Peyer's patch (tissue), 4 donors: ENCODE results near the gene RAB37. TPM values are rescaled to one million over a fixed set of nuclear protein-coding genes. Genes with fewer than 3 reads are reported as not detected.

ENCODE experiments used
- DNase-seq, 3 donors: peaks; one replicate each; pipeline ENCODE4 v3.0.0-alpha.2; 2017 to 2019
- H3K27ac ChIP-seq, 4 donors: fragments of 200-600 bp; sonication (generic); one replicate each; pipeline ENCODE4 v1.5.1; 2016 to 2019
- H3K27me3 ChIP-seq, 2 donors: fragments of 200-600 bp; sonication (generic); one replicate each; pipeline ENCODE4 v1.5.1; 2019
- H3K36me3 ChIP-seq, 3 donors: fragments of 200-600 bp; sonication (generic); one replicate each; pipeline ENCODE4 v1.5.1; 2016 to 2019
- H3K4me1 ChIP-seq, 4 donors: fragments of 200-600 bp; sonication (generic); one replicate each; pipeline ENCODE4 v1.5.1; 2016 to 2019
- H3K4me3 ChIP-seq, 4 donors: fragments of 200-600 bp; sonication (generic); 1 replicate in 3 of 4; 2 replicates in 1 of 4; pipeline ENCODE4 v1.5.1; 2016 to 2019; ENCODE audit warnings: mild to moderate bottlenecking in 1 of 4
- H3K9me3 ChIP-seq, 4 donors: fragments of 200-600 bp; sonication (generic); one replicate each; pipeline ENCODE4 v1.5.1; 2016 to 2019; ENCODE audit warnings: mild to moderate bottlenecking in 1 of 4
- CTCF ChIP-seq, 6 experiments: fragments of 450-650 bp in 4 of 6; fragments of 200-600 bp in 2 of 6; sonication (generic) in 1 of 6; IDR thresholded peaks; one replicate each; pipeline ENCODE4 v1.5.1; 2017 to 2019; ENCODE audit warnings: antibody characterized with exemption in 6 of 6, mild to moderate bottlenecking in 3 of 6, moderate library complexity in 1 of 6
- POLR2A ChIP-seq, 2 donors: fragments of 450-650 bp; IDR thresholded peaks; one replicate each; pipeline ENCODE4 v1.5.1; 2017; ENCODE audit warnings: antibody characterized with exemption in 2 of 2, mild to moderate bottlenecking in 2 of 2, moderate library complexity in 2 of 2
- total RNA-seq, 4 donors: library from RNA; depleted of rRNA; stranded (reverse); fragments of >200 nt; gene quantifications; one replicate each; pipeline ENCODE4 v1.1.0, GENCODE V29; 2016

The RAB37 gene
- total RNA-seq, 4 donors from 2014 or later = 1.1 to 35.5 (median 4.4) TPM

- Histone ChIP-seq H3K4me3 (no peak overlapping the region), H3K36me3 (no peaks in the 10 kb centered on the region), H3K27me3 (no peaks in the 10 kb centered on the region), H3K27ac (peak overlapping the region in 2 of 4 donors; percentile 27 to 94), H3K9me3 (no peaks in the 10 kb centered on the region), H3K4me1 (peaks cover 3 to 46% (median 29%) of the 10 kb centered on the region in 4 donors)
- DNase-seq = peak in 1 of 3 donors; percentile 41
- TF ChIP-seq POLR2A (IDR thresholded peaks at IDR 0.05) (no peak), CTCF (IDR thresholded peaks at IDR 0.05) (no peak)
Measured at GRCh38 chr17:74746376-74746775, 9.3 kb downstream of the RAB37 start.

GRCh38 chr17:74746922-74747321 lies 9.9 kb downstream of the RAB37 start:
- peak overlapping the region in 2 of 4 donors; percentile 27 to 94 for H3K27ac ChIP-seq
- no peaks in the 10 kb centered on the region for H3K27me3 ChIP-seq
- no peak for DNase-seq
- no peaks in the 10 kb centered on the region for H3K9me3 ChIP-seq
- TF ChIP-seq CTCF (IDR thresholded peaks at IDR 0.05) (no peak), POLR2A (IDR thresholded peaks at IDR 0.05) (no peak)
- H3K4me3 ChIP-seq = no peak overlapping the region
- no peaks in the 10 kb centered on the region for H3K36me3 ChIP-seq
- peaks cover 3 to 46% (median 26%) of the 10 kb centered on the region in 4 donors for H3K4me1 ChIP-seq

- peak overlapping the region; percentile 67 to 99 (median 86) for H3K4me3 ChIP-seq
Measured at GRCh38 chr17:74748279-74748528, 11.1 kb downstream of the RAB37 start.

GRCh38 chr17:74748529-74749278 lies 11.6 kb downstream of the RAB37 start, which contains the start of gene NHERF1:
Gene NHERF1 (plus strand): TSS chr17:74748628. CDS start chr17:74748847, 219 bp downstream.
- Histone ChIP-seq H3K4me1 (peaks cover 3 to 62% (median 18%) of the 10 kb centered on the region in 4 donors), H3K9me3 (no peaks in the 10 kb centered on the region), H3K36me3 (no peaks in the 10 kb centered on the region), H3K4me3 (peak within 1 kb of the TSS; percentile 67 to 99 (median 86)), H3K27me3 (no peaks in the 10 kb centered on the region), H3K27ac (peak within 1 kb of the TSS; percentile 94 to 98 (median 94))
- peak; percentile 96 to 97 (median 97) for DNase-seq
- TF ChIP-seq CTCF (IDR thresholded peaks at IDR 0.05) = peak in 3 of 6 experiments; percentile 10 to 23 (median 21)
- TF ChIP-seq POLR2A (IDR thresholded peaks at IDR 0.05) = peak; percentile 99

More at GRCh38 chr17:74748279-74748528, 11.1 kb downstream of the RAB37 start:
- H3K36me3 ChIP-seq = no peaks in the 10 kb centered on the region
- no peaks in the 10 kb centered on the region for H3K9me3 ChIP-seq
- H3K27me3 ChIP-seq = no peaks in the 10 kb centered on the region
- TF ChIP-seq POLR2A (IDR thresholded peaks at IDR 0.05) (no peak), CTCF (IDR thresholded peaks at IDR 0.05) (peak; percentile 6 to 52 (median 37))
- no peak for DNase-seq
- peak overlapping the region; percentile 94 to 98 (median 94) for H3K27ac ChIP-seq
- H3K4me1 ChIP-seq = peaks cover 3 to 57% (median 21%) of the 10 kb centered on the region in 4 donors

GRCh38 chr17:74749279-74750038 lies 12.4 kb downstream of the RAB37 start:
- no peaks in the 10 kb centered on the region for H3K36me3 ChIP-seq
- H3K4me3 ChIP-seq = peak overlapping the region; percentile 67 to 99 (median 86)
- peak overlapping the region; percentile 94 to 98 (median 94) for H3K27ac ChIP-seq
- H3K4me1 ChIP-seq = peaks cover 3 to 63% (median 12%) of the 10 kb centered on the region in 4 donors
- peak; percentile 90 to 94 for TF ChIP-seq POLR2A (IDR thresholded peaks at IDR 0.05)
- no peak for TF ChIP-seq CTCF (IDR thresholded peaks at IDR 0.05)
- H3K27me3 ChIP-seq = no peaks in the 10 kb centered on the region
- peak; percentile 49 to 87 (median 83) for DNase-seq
- H3K9me3 ChIP-seq = no peaks in the 10 kb centered on the region
